Measurements from ENCODE around the gene UNC13A. TPM values are rescaled to one million over a fixed set of nuclear protein-coding genes. Genes with fewer than 3 reads are reported as not detected.

UNC13A gene
- total and polyA plus RNA-seq, 2 of the 13 experiments (the other 11 are each of a cell fraction or from before 2014, with no cell fraction given): 0.11 to 0.45 TPM

DNA sequence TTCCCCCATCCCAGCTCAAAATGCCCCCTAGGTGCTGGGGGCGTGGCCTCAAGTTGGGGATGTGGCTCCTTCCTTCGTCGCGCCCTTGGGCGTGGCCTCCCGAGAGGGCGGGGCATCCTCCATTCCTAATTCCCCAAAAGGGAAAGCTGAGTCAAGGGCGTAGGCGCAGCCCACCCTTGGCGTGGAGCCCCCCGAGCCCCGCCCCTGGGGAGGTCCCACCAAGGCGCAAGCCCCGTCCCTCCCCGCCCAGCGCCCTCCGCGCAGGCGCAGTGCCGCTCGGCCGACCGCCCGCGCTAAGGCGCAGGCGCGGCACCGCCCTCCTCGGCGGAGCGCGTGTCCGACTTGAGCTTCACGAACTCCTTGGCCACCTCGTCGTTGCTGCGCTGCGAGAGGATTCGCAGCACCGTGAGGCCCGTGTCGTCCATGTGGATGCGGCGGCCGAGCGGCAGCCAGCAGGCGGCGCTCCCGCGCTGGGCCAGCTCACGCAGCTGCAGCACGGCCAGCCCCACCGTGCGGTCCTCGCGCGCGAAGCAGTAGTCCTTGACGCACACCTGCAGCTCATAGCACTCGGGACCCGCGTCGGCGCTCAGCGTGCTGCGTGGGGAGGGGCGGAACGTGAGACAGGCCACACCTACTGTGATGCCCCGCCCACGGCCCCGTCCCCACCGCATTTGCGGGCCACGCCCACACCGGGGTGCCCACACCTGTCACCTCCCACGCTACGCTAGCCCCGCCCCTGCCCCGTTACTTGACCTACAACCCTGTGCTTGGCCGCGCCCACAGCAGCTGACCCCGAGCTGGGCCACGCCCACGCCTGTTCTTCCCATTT is 82.2 kb downstream of the UNC13A start (continued):
- TF ChIP-seq, protein P1, sequence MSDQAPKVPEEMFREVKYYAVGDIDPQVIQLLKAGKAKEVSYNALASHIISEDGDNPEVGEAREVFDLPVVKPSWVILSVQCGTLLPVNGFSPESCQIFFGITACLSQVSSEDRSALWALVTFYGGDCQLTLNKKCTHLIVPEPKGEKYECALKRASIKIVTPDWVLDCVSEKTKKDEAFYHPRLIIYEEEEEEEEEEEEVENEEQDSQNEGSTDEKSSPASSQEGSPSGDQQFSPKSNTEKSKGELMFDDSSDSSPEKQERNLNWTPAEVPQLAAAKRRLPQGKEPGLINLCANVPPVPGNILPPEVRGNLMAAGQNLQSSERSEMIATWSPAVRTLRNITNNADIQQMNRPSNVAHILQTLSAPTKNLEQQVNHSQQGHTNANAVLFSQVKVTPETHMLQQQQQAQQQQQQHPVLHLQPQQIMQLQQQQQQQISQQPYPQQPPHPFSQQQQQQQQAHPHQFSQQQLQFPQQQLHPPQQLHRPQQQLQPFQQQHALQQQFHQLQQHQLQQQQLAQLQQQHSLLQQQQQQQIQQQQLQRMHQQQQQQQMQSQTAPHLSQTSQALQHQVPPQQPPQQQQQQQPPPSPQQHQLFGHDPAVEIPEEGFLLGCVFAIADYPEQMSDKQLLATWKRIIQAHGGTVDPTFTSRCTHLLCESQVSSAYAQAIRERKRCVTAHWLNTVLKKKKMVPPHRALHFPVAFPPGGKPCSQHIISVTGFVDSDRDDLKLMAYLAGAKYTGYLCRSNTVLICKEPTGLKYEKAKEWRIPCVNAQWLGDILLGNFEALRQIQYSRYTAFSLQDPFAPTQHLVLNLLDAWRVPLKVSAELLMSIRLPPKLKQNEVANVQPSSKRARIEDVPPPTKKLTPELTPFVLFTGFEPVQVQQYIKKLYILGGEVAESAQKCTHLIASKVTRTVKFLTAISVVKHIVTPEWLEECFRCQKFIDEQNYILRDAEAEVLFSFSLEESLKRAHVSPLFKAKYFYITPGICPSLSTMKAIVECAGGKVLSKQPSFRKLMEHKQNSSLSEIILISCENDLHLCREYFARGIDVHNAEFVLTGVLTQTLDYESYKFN (CRISPR knock-in tag; conservative IDR thresholded peaks at IDR 0.05): peak; percentile 68
- TF ChIP-seq ISX (CRISPR knock-in tag; conservative IDR thresholded peaks at IDR 0.05): peak; percentile 94
- 0 out of 2 replicates have a peak, but pooled peaks have one; percentile 61 for TF ChIP-seq FOSL1 (CRISPR knock-in tag; IDR thresholded peaks at IDR 0.05; ENCODE audit: borderline replicate concordance)
- 0 out of 2 replicates have a peak, but pooled peaks have one; percentile 84 for TF ChIP-seq KAT7 (CRISPR knock-in tag; IDR thresholded peaks at IDR 0.05; ENCODE audit: borderline replicate concordance)
- peak; percentile 94 for TF ChIP-seq PHF5A (CRISPR knock-in tag; IDR thresholded peaks at IDR 0.05; ENCODE audit: low read depth, unreplicated experiment)
- TF ChIP-seq, protein P2, sequence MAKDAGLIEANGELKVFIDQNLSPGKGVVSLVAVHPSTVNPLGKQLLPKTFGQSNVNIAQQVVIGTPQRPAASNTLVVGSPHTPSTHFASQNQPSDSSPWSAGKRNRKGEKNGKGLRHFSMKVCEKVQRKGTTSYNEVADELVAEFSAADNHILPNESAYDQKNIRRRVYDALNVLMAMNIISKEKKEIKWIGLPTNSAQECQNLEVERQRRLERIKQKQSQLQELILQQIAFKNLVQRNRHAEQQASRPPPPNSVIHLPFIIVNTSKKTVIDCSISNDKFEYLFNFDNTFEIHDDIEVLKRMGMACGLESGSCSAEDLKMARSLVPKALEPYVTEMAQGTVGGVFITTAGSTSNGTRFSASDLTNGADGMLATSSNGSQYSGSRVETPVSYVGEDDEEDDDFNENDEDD (CRISPR knock-in tag; IDR thresholded peaks at IDR 0.05; ENCODE audit: borderline replicate concordance): peak; percentile 97
- TF ChIP-seq ZNF317 (CRISPR knock-in tag; IDR thresholded peaks at IDR 0.05): no peak
- TF ChIP-seq HOXA7 (CRISPR knock-in tag; IDR thresholded peaks at IDR 0.05): no peak
- peak; percentile 93; the same call in 1 of the 2 replicates for TF ChIP-seq TEAD2 (CRISPR knock-in tag; IDR thresholded peaks at IDR 0.05)
- TF ChIP-seq, protein P3, sequence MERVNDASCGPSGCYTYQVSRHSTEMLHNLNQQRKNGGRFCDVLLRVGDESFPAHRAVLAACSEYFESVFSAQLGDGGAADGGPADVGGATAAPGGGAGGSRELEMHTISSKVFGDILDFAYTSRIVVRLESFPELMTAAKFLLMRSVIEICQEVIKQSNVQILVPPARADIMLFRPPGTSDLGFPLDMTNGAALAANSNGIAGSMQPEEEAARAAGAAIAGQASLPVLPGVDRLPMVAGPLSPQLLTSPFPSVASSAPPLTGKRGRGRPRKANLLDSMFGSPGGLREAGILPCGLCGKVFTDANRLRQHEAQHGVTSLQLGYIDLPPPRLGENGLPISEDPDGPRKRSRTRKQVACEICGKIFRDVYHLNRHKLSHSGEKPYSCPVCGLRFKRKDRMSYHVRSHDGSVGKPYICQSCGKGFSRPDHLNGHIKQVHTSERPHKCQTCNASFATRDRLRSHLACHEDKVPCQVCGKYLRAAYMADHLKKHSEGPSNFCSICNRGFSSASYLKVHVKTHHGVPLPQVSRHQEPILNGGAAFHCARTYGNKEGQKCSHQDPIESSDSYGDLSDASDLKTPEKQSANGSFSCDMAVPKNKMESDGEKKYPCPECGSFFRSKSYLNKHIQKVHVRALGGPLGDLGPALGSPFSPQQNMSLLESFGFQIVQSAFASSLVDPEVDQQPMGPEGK (CRISPR knock-in tag; IDR thresholded peaks at IDR 0.05): no peak; the same call in 1 of the 2 replicates
- TF ChIP-seq MYC (CRISPR knock-in tag; IDR thresholded peaks at IDR 0.05; ENCODE audit: borderline replicate concordance): peak; percentile 98
- TF ChIP-seq ZNF354B (CRISPR knock-in tag; IDR thresholded peaks at IDR 0.05): peak; percentile 99
- peak; percentile 99 for TF ChIP-seq ZNF83 (CRISPR knock-in tag; IDR thresholded peaks at IDR 0.05; ENCODE audit: borderline replicate concordance)
- TF ChIP-seq ARNT2 (CRISPR knock-in tag; IDR thresholded peaks at IDR 0.05; ENCODE audit: low read depth): peak; percentile 100
- TF ChIP-seq MED8 (CRISPR knock-in tag; IDR thresholded peaks at IDR 0.05; ENCODE audit: insufficient replicate concordance): peak; percentile 78
- TF ChIP-seq ZFP62 (CRISPR knock-in tag; IDR thresholded peaks at IDR 0.05): no peak
- TF ChIP-seq, protein P4, sequence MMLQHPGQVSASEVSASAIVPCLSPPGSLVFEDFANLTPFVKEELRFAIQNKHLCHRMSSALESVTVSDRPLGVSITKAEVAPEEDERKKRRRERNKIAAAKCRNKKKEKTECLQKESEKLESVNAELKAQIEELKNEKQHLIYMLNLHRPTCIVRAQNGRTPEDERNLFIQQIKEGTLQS (CRISPR knock-in tag; IDR thresholded peaks at IDR 0.05): peak; percentile 68; the same call in 1 of the 2 replicates
- no peak for TF ChIP-seq PLRG1 (conservative IDR thresholded peaks at IDR 0.05)
- no peak for TF ChIP-seq SRF (IDR thresholded peaks at IDR 0.05; ENCODE audit: low read depth, low read length)
- TF ChIP-seq DMAP1 (CRISPR knock-in tag; IDR thresholded peaks at IDR 0.05): peak; percentile 94
- peak; percentile 99 for TF ChIP-seq ERF (CRISPR knock-in tag; IDR thresholded peaks at IDR 0.05)

Measured in HepG2 (cell line).